GM04503 (cell line): ENCODE results near the gene PEAK3.

ENCODE experiments used
- DNase-seq: peaks from one replicate; pipeline ENCODE4 v3.0.0-alpha.2; 2012; ENCODE audit warnings: low read depth

PEAK3 gene

GRCh38 chr19:2270423-2271233, 11.3 kb downstream of the PEAK3 start:
- DNase-seq = peak; percentile 26

GRCh38 chr19:2270157-2270422, 11.9 kb downstream of the PEAK3 start:
- DNase-seq = no peak

- DNase-seq = peak; percentile 64
Observed at GRCh38 chr19:2269244-2270156, 12.5 kb downstream of the PEAK3 start.

- no peak for DNase-seq
Observed at GRCh38 chr19:2268861-2269243, 13.1 kb downstream of the PEAK3 start.

- DNase-seq = no peak
Observed at GRCh38 chr19:2268480-2268830, 13.5 kb downstream of the PEAK3 start.

GRCh38 chr19:2266183-2266993, 15.6 kb downstream of the PEAK3 start:
- DNase-seq = no peak

GRCh38 chr19:2261438-2262172, 20.4 kb downstream of the PEAK3 start:
- no peak for DNase-seq

GRCh38 chr19:2260341-2260805, 21.6 kb downstream of the PEAK3 start:
- no peak for DNase-seq

GRCh38 chr19:2259336-2259735, 22.6 kb downstream of the PEAK3 start:
- DNase-seq = no peak

GRCh38 chr19:2255982-2256685, 25.8 kb downstream of the PEAK3 start, which contains the start of gene JSRP1:
Gene JSRP1 (minus strand): TSS chr19:2256417. CDS start chr19:2255314, 1,103 bp downstream.
- no peak for DNase-seq

- no peak for DNase-seq
Observed at GRCh38 chr19:2255112-2255845, 26.7 kb downstream of the PEAK3 start.

- DNase-seq = no peak
Observed at GRCh38 chr19:2254064-2254872, 27.7 kb downstream of the PEAK3 start.

GRCh38 chr19:2253106-2254063, 28.6 kb downstream of the PEAK3 start:
- DNase-seq = no peak

- no peak for DNase-seq
Observed at GRCh38 chr19:2252797-2253105, 29.2 kb downstream of the PEAK3 start.

GRCh38 chr19:2252055-2252796, 29.7 kb downstream of the PEAK3 start:
- DNase-seq = no peak

- no peak for DNase-seq
Observed at GRCh38 chr19:2251106-2252054, 30.6 kb downstream of the PEAK3 start.

- DNase-seq = no peak
Observed at GRCh38 chr19:2250766-2251105, 31.2 kb downstream of the PEAK3 start.
